Loucy (cell line): ENCODE data around the gene GDAP2.

ENCODE experiments used
- EZH2phosphoT487 ChIP-seq: fragments of 200-600 bp; IDR thresholded peaks from 2 replicates; pipeline ENCODE4 v1.6.1; 2018; ENCODE audit warnings: antibody characterized with exemption, mild to moderate bottlenecking, moderate library complexity, borderline replicate concordance
- TF ChIP-seq, protein P1 (sequence below): fragments of 200-600 bp; sonication (generic); conservative IDR thresholded peaks from 2 replicates; pipeline ENCODE4 v1.5.1; 2014; ENCODE audit warnings: mild to moderate bottlenecking, antibody characterized with exemption, low read length

DNA sequence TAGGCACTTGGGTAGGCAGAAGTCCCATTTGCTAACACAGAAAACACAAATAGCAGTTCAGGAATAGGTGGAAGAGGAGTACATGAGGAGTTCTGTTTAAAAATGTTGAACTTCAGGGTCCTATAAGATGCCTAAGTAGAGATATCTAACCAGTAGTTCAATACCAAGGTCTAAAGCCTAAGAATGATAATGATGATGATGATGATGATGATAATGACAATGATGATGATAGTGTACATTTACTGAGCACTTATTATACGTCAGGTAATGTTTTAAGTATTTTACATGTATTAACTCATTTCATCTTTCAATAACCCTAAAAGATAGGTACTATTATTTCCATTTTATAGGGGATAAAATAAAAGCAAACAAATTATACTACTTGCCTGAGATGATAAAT is 50.1 kb downstream of the GDAP2 start:
- TF ChIP-seq, protein P1, sequence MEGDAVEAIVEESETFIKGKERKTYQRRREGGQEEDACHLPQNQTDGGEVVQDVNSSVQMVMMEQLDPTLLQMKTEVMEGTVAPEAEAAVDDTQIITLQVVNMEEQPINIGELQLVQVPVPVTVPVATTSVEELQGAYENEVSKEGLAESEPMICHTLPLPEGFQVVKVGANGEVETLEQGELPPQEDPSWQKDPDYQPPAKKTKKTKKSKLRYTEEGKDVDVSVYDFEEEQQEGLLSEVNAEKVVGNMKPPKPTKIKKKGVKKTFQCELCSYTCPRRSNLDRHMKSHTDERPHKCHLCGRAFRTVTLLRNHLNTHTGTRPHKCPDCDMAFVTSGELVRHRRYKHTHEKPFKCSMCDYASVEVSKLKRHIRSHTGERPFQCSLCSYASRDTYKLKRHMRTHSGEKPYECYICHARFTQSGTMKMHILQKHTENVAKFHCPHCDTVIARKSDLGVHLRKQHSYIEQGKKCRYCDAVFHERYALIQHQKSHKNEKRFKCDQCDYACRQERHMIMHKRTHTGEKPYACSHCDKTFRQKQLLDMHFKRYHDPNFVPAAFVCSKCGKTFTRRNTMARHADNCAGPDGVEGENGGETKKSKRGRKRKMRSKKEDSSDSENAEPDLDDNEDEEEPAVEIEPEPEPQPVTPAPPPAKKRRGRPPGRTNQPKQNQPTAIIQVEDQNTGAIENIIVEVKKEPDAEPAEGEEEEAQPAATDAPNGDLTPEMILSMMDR = no peak
- no peak for TF ChIP-seq EZH2phosphoT487
